ENCODE results near the gene CD8B. TPM values are rescaled to one million over a fixed set of nuclear protein-coding genes. Genes with fewer than 3 reads are reported as not detected.
"Not testable (repeated sequence)": the region's sequence is repeated elsewhere in the genome, so short reads cannot be mapped to it uniquely, and the experiment has no call there.

Gene CD8B
- total RNA-seq: 1 to 10 TPM; 1.3 to 2.8 TPM

- not testable (repeated sequence) for H3K9me3 Mint-ChIP-seq; H3K36me3 Mint-ChIP-seq; DNase-seq (ENCODE audit: low spot score in 2 of 2); H3K27ac Mint-ChIP-seq
- peak; percentile 35 to 46 for ATAC-seq
These were observed at the start of gene CD8B for GRCh38 chr2:86861628-86862379. Gene CD8B (minus strand): TSS chr2:86861886. CDS start chr2:86861865, 21 bp downstream.

- DNase-seq (ENCODE audit: low spot score in 2 of 2); H3K9me3 Mint-ChIP-seq; H3K36me3 Mint-ChIP-seq; ATAC-seq; H3K27ac Mint-ChIP-seq: not testable (repeated sequence)
These were observed 44.2 kb upstream of the CD8B start for GRCh38 chr2:86905868-86906267.

GRCh38 chr2:86900687-86901086, 39.0 kb upstream of the CD8B start:
- not testable (repeated sequence) for H3K9me3 Mint-ChIP-seq; ATAC-seq; DNase-seq (ENCODE audit: low spot score in 2 of 2); H3K27ac Mint-ChIP-seq; H3K36me3 Mint-ChIP-seq

- H3K27ac Mint-ChIP-seq; H3K36me3 Mint-ChIP-seq; H3K9me3 Mint-ChIP-seq; DNase-seq (ENCODE audit: low spot score in 2 of 2); ATAC-seq: not testable (repeated sequence)
These were observed 24.3 kb upstream of the CD8B start for GRCh38 chr2:86886026-86886425.

DNA sequence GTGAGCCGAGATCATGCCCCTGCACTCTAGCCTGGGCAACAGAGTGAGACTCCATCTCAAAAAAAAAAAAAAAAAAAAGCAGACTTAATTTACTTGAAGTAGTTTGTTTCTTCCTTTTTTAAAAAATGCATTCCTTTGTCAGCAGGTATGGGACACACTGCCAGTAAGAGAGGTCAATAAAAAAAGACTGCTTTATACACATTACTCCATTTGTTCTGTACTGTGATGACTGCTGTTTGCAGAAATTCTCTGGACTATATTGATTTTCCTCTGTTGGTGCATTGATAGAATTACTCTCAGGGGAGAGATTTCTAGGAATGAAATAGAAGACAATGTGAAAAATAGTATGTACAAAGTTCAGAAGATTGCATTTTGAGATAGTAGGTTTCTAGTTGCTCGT, 21.2 kb upstream of the CD8B start:
- H3K36me3 Mint-ChIP-seq; H3K9me3 Mint-ChIP-seq; DNase-seq (ENCODE audit: low spot score in 2 of 2); ATAC-seq; H3K27ac Mint-ChIP-seq: not testable (repeated sequence)

- not testable (repeated sequence) for H3K9me3 Mint-ChIP-seq; H3K27ac Mint-ChIP-seq; H3K36me3 Mint-ChIP-seq; ATAC-seq; DNase-seq (ENCODE audit: low spot score in 2 of 2)
These were observed 20.5 kb upstream of the CD8B start for GRCh38 chr2:86882118-86882665.

DNA sequence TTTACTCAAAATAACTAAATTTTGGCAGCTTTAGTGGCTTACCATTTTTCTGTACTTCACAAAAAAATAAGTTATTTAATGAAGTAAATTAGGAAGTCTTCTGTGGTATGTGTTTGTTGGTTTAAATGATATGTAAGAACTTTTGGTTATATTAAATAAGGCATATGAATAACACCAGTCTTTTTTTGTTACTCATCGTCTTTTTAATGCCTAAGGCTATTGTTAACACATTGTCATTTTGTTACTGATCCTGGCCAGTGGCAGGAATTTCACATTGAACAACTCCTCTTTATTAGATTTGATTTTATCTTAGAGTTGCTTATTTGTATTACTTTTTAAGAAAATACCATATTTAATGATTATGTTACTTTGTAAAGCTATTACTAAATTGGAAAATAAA, 17.3 kb upstream of the CD8B start:
- DNase-seq (ENCODE audit: low spot score in 2 of 2); H3K9me3 Mint-ChIP-seq; ATAC-seq; H3K36me3 Mint-ChIP-seq; H3K27ac Mint-ChIP-seq: not testable (repeated sequence)

GRCh38 chr2:86870941-86871340, 9.3 kb upstream of the CD8B start:
- DNase-seq (ENCODE audit: low spot score in 2 of 2); H3K27ac Mint-ChIP-seq; H3K9me3 Mint-ChIP-seq; H3K36me3 Mint-ChIP-seq: not testable (repeated sequence)
- peak; percentile 59 to 71 for ATAC-seq

DNA sequence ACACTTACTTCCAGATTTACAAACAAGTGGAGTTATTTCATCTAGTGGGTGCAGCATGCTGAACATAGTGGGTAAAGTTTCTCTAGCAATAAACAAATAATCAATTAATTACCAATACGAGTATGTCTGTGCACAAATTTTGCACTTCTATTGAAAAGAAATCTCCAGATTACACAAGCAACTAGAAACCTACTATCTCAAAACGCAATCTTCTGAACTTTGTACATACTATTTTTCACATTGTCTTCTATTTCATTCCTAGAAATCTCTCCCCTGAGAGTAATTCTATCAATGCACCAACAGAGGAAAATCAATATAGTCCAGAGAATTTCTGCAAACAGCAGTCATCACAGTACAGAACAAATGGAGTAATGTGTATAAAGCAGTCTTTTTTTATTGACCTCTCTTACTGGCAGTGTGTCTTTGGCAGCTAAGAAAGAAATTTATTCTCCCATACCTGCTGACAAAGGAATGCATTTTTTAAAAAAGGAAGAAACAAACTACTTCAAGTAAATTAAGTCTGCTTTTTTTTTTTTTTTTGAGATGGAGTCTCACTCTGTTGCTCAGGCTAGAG, 7.3 kb upstream of the CD8B start:
- not testable (repeated sequence) for ATAC-seq; H3K27ac Mint-ChIP-seq; H3K9me3 Mint-ChIP-seq; DNase-seq (ENCODE audit: low spot score in 2 of 2); H3K36me3 Mint-ChIP-seq

- not testable (repeated sequence) for DNase-seq (ENCODE audit: low spot score in 2 of 2); H3K36me3 Mint-ChIP-seq; H3K9me3 Mint-ChIP-seq; H3K27ac Mint-ChIP-seq
- ATAC-seq: peak in 1 of 2 donors; percentile 5
These were observed 656 bp upstream of the CD8B start for GRCh38 chr2:86862380-86862703.

GRCh38 chr2:86861175-86861574, 511 bp downstream of the CD8B start:
- not testable (repeated sequence) for H3K27ac Mint-ChIP-seq

GRCh38 chr2:86860573-86860972, 1.1 kb downstream of the CD8B start:
- not testable (repeated sequence) for DNase-seq (ENCODE audit: low spot score in 2 of 2); H3K36me3 Mint-ChIP-seq; H3K9me3 Mint-ChIP-seq; ATAC-seq; H3K27ac Mint-ChIP-seq

More at GRCh38 chr2:86861175-86861574, 511 bp downstream of the CD8B start:
- H3K9me3 Mint-ChIP-seq; DNase-seq (ENCODE audit: low spot score in 2 of 2); H3K36me3 Mint-ChIP-seq; ATAC-seq: not testable (repeated sequence)

- not testable (repeated sequence) for H3K27ac Mint-ChIP-seq; DNase-seq (ENCODE audit: low spot score in 2 of 2); ATAC-seq; H3K36me3 Mint-ChIP-seq; H3K9me3 Mint-ChIP-seq
These were observed 4.0 kb downstream of the CD8B start for GRCh38 chr2:86857688-86858087.

DNA sequence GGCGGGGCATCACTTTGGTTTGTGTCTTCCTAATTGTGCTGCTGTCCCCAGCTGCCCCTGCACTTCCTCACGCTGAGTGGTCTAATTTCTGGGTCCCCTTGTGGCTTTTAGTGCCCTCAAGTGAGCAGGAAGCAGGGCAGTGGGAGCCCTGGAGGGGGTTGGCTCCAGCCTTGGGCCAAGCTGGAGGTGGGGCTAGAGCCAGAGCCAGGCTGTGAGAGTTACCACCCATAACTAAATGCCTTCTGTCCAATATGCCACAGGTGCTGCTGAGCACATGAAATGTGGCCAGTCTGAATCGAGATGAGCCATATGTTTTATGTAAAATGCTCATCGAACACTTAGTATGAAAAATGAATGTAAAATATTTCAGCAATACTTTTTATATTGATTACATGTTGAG, 5.2 kb downstream of the CD8B start:
- ATAC-seq; H3K36me3 Mint-ChIP-seq; H3K9me3 Mint-ChIP-seq; H3K27ac Mint-ChIP-seq; DNase-seq (ENCODE audit: low spot score in 2 of 2): not testable (repeated sequence)

- not testable (repeated sequence) for ATAC-seq; H3K27ac Mint-ChIP-seq; DNase-seq (ENCODE audit: low spot score in 2 of 2); H3K9me3 Mint-ChIP-seq; H3K36me3 Mint-ChIP-seq
These were observed 5.7 kb downstream of the CD8B start for GRCh38 chr2:86855981-86856380.

DNA sequence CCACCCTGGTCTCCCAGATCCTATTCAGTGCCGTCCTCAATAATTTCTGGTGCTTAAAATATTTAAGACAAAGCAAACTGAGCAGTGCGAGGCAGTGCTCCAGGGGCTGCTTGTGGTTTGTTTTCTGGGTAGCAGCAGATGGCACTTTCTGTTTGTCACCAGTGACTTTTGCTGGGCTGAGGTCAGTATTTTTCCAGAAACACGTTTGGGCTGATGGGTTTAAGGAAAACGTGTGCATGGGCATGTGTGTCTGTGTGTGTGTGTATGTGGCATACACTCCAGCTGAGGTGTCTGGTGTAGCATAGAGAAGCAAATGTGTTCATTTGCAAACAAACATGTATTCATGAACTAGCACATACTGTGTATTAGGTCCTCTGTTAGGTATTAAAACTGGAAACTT, 10.1 kb downstream of the CD8B start:
- not testable (repeated sequence) for H3K36me3 Mint-ChIP-seq; DNase-seq (ENCODE audit: low spot score in 2 of 2); ATAC-seq; H3K27ac Mint-ChIP-seq; H3K9me3 Mint-ChIP-seq

DNA sequence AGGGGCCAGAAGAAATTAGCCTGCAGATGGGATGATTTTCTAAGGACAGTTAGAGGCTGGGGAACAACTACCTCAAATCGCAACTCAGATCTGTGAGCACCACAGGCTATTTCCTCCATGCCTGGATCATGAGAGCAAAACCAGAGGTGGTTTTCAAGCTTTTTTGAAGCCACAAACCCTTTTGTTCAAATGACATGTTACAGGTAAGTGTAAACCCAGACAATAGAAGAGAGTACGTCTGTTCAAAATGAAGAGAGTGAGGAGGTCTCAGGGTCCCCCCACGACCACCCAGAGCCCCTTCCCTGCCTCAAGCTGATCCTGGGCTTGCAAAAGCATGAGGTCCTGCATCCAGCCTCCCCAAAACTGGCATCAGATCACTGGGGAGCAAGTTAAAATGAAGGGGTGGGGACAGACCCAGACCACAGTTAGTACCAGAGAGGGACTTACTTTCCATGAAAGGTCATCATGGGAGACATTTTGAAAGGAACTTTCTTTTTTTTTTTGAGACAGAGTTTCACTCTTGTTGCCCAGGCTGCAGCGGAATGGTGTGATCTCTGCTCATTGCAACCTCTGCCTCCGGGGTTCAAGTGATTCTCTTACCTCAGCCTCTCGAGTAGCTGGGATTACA, 19.0 kb downstream of the CD8B start:
- peak overlapping the region in 1 of 2 donors; percentile 29 for H3K27ac Mint-ChIP-seq
- ATAC-seq (peak; percentile 70 to 72), DNase-seq (ENCODE audit: low spot score in 2 of 2) (peak in 1 of 2 donors; percentile 17)
- not testable (repeated sequence) for H3K9me3 Mint-ChIP-seq, H3K36me3 Mint-ChIP-seq
